Gastrocnemius medialis (tissue), 4 donors: ENCODE data around the gene SMIM28.

ENCODE experiments used
- CTCF ChIP-seq, 5 experiments: fragments of 450-650 bp in 3 of 5; fragments of 200-600 bp in 2 of 5; sonication (generic) in 2 of 5; IDR thresholded peaks in 4 of 5; conservative IDR thresholded peaks in 1 of 5; 1 replicate in 4 of 5; 2 replicates in 1 of 5; pipeline ENCODE4 v1.5.1; 2016 to 2019; ENCODE audit warnings: antibody characterized with exemption in 5 of 5, mild to moderate bottlenecking in 3 of 5, moderate library complexity in 3 of 5
- POLR2A ChIP-seq, 2 donors: fragments of 450-650 bp; IDR thresholded peaks; one replicate each; pipeline ENCODE4 v1.6.1; 2017; ENCODE audit warnings: antibody characterized with exemption in 2 of 2, mild to moderate bottlenecking in 2 of 2, moderate library complexity in 2 of 2

- TF ChIP-seq POLR2A (IDR thresholded peaks at IDR 0.05) (no peak), CTCF (IDR thresholded peaks at IDR 0.05 in 4 of 5, conservative IDR thresholded peaks at IDR 0.05 in 1 of 5) (no peak)
Measured at GRCh38 chr6:138378463-138378862, 758 bp downstream of the SMIM28 start.
